Activated naive CD8-positive, alpha-beta T cell (primary cell): ENCODE measurements around the gene PANX2.
"Not testable (repeated sequence)": the region's sequence is repeated elsewhere in the genome, so short reads cannot be mapped to it uniquely, and the experiment has no call there.

Experiments used
- H3K27ac Mint-ChIP-seq: one replicate; pipeline ENCODE4 v1.8.0; 2021; ENCODE audit warnings: mixed read lengths
- H3K27me3 Mint-ChIP-seq: one replicate; pipeline ENCODE4 v1.8.0; 2021; ENCODE audit warnings: mixed read lengths
- H3K36me3 Mint-ChIP-seq: one replicate; pipeline ENCODE4 v1.8.0; 2021; ENCODE audit warnings: mixed read lengths
- H3K4me1 Mint-ChIP-seq: one replicate; pipeline ENCODE4 v1.8.0; 2021; ENCODE audit warnings: low read depth, mixed read lengths
- H3K4me3 Mint-ChIP-seq: one replicate; pipeline ENCODE4 v1.8.0; 2021; ENCODE audit warnings: mild to moderate bottlenecking, mixed read lengths
- H3K9me3 Mint-ChIP-seq: one replicate; pipeline ENCODE4 v1.8.0; 2021; ENCODE audit warnings: low read depth, mixed read lengths

PANX2 gene

GRCh38 chr22:50170453-50171318 lies at the start of gene PANX2:
PANX2 (plus strand) TSS chr22:50170731; CDS start chr22:50170731, 0 bp downstream.
- Mint-ChIP-seq H3K27ac (peak within 1 kb of the TSS; percentile 70), H3K4me1 (peaks cover 5% of the 10 kb centered on the region), H3K4me3 (peak within 1 kb of the TSS; percentile 79), H3K9me3 (no peaks in the 10 kb centered on the region), H3K36me3 (no peaks in the 10 kb centered on the region), H3K27me3 (peaks cover 7% of the 10 kb centered on the region)

GRCh38 chr22:50121202-50121740 lies 49.3 kb upstream of the PANX2 start:
- Mint-ChIP-seq H3K4me1 (no peaks in the 10 kb centered on the region), H3K27me3 (peaks cover 2% of the 10 kb centered on the region), H3K4me3 (no peak overlapping the region), H3K9me3 (peaks cover 16% of the 10 kb centered on the region), H3K27ac (no peak overlapping the region), H3K36me3 (peaks cover 8% of the 10 kb centered on the region)

GRCh38 chr22:50123119-50123518 lies 47.4 kb upstream of the PANX2 start:
- Mint-ChIP-seq H3K36me3 (peaks cover 8% of the 10 kb centered on the region), H3K9me3 (peaks cover 16% of the 10 kb centered on the region), H3K27me3 (peaks cover 2% of the 10 kb centered on the region), H3K4me3 (no peak overlapping the region), H3K4me1 (no peaks in the 10 kb centered on the region), H3K27ac (no peak overlapping the region)

- peaks cover 16% of the 10 kb centered on the region for H3K9me3 Mint-ChIP-seq
Measured at GRCh38 chr22:50125029-50125428, 45.5 kb upstream of the PANX2 start.

GRCh38 chr22:50129121-50129736 lies 41.3 kb upstream of the PANX2 start:
- H3K9me3 Mint-ChIP-seq, result peaks cover 3% of the 10 kb centered on the region
- H3K27me3 Mint-ChIP-seq, result peaks cover 12% of the 10 kb centered on the region
- peaks cover under 1% of the 10 kb centered on the region for H3K36me3 Mint-ChIP-seq
- no peak overlapping the region for H3K27ac Mint-ChIP-seq
- H3K4me3 Mint-ChIP-seq, result no peak overlapping the region
- no peaks in the 10 kb centered on the region for H3K4me1 Mint-ChIP-seq

More at GRCh38 chr22:50125029-50125428, 45.5 kb upstream of the PANX2 start:
- no peaks in the 10 kb centered on the region for H3K4me1 Mint-ChIP-seq
- H3K4me3 Mint-ChIP-seq, result no peak overlapping the region
- peaks cover 2% of the 10 kb centered on the region for H3K27me3 Mint-ChIP-seq
- no peak overlapping the region for H3K27ac Mint-ChIP-seq
- peaks cover 8% of the 10 kb centered on the region for H3K36me3 Mint-ChIP-seq

GRCh38 chr22:50131894-50132293 lies 38.6 kb upstream of the PANX2 start:
- no peaks in the 10 kb centered on the region for H3K36me3 Mint-ChIP-seq
- no peak overlapping the region for H3K4me3 Mint-ChIP-seq
- H3K27ac Mint-ChIP-seq, result no peak overlapping the region
- H3K27me3 Mint-ChIP-seq, result peaks cover 17% of the 10 kb centered on the region
- no peaks in the 10 kb centered on the region for H3K4me1 Mint-ChIP-seq
- H3K9me3 Mint-ChIP-seq, result no peaks in the 10 kb centered on the region

GRCh38 chr22:50134481-50134880 lies 36.0 kb upstream of the PANX2 start:
- H3K27me3 Mint-ChIP-seq, result peaks cover 22% of the 10 kb centered on the region
- no peak overlapping the region for H3K27ac Mint-ChIP-seq
- no peaks in the 10 kb centered on the region for H3K9me3 Mint-ChIP-seq
- H3K4me3 Mint-ChIP-seq, result no peak overlapping the region
- no peaks in the 10 kb centered on the region for H3K4me1 Mint-ChIP-seq
- no peaks in the 10 kb centered on the region for H3K36me3 Mint-ChIP-seq

GRCh38 chr22:50136581-50137015 lies 33.9 kb upstream of the PANX2 start:
- no peaks in the 10 kb centered on the region for H3K9me3 Mint-ChIP-seq

GRCh38 chr22:50137277-50137676 lies 33.3 kb upstream of the PANX2 start:
- H3K4me3 Mint-ChIP-seq, H3K9me3 Mint-ChIP-seq, H3K27ac Mint-ChIP-seq, H3K4me1 Mint-ChIP-seq, H3K36me3 Mint-ChIP-seq: not testable (repeated sequence)
- peaks cover 13% of the 10 kb centered on the region for H3K27me3 Mint-ChIP-seq

More at GRCh38 chr22:50136581-50137015, 33.9 kb upstream of the PANX2 start:
- Mint-ChIP-seq H3K27ac (no peak overlapping the region), H3K27me3 (peaks cover 15% of the 10 kb centered on the region), H3K4me3 (no peak overlapping the region), H3K4me1 (no peaks in the 10 kb centered on the region), H3K36me3 (no peaks in the 10 kb centered on the region)

GRCh38 chr22:50138041-50138440 lies 32.5 kb upstream of the PANX2 start:
- Mint-ChIP-seq H3K9me3 (no peaks in the 10 kb centered on the region), H3K4me3 (no peak overlapping the region), H3K27ac (no peak overlapping the region), H3K4me1 (no peaks in the 10 kb centered on the region), H3K27me3 (peaks cover 13% of the 10 kb centered on the region), H3K36me3 (no peaks in the 10 kb centered on the region)

- H3K27me3 Mint-ChIP-seq, result peaks cover 13% of the 10 kb centered on the region
- H3K4me3 Mint-ChIP-seq, result no peak overlapping the region
- H3K9me3 Mint-ChIP-seq, result no peaks in the 10 kb centered on the region
- no peaks in the 10 kb centered on the region for H3K36me3 Mint-ChIP-seq
- H3K4me1 Mint-ChIP-seq, result no peaks in the 10 kb centered on the region
- no peak overlapping the region for H3K27ac Mint-ChIP-seq
Measured at GRCh38 chr22:50138988-50139387, 31.5 kb upstream of the PANX2 start.

GRCh38 chr22:50139843-50140415 lies 30.6 kb upstream of the PANX2 start:
- Mint-ChIP-seq H3K36me3 (no peaks in the 10 kb centered on the region), H3K27ac (no peak overlapping the region), H3K4me3 (no peak overlapping the region), H3K9me3 (no peaks in the 10 kb centered on the region), H3K27me3 (peaks cover 12% of the 10 kb centered on the region), H3K4me1 (no peaks in the 10 kb centered on the region)

GRCh38 chr22:50140615-50141014 lies 29.9 kb upstream of the PANX2 start:
- no peaks in the 10 kb centered on the region for H3K4me1 Mint-ChIP-seq
- no peak overlapping the region for H3K4me3 Mint-ChIP-seq
- no peaks in the 10 kb centered on the region for H3K9me3 Mint-ChIP-seq
- no peaks in the 10 kb centered on the region for H3K36me3 Mint-ChIP-seq
- H3K27me3 Mint-ChIP-seq, result peaks cover 12% of the 10 kb centered on the region
- no peak overlapping the region for H3K27ac Mint-ChIP-seq

GRCh38 chr22:50141462-50141861 lies 29.1 kb upstream of the PANX2 start:
- peaks cover 6% of the 10 kb centered on the region for H3K27me3 Mint-ChIP-seq
- H3K9me3 Mint-ChIP-seq, result no peaks in the 10 kb centered on the region
- no peaks in the 10 kb centered on the region for H3K4me1 Mint-ChIP-seq
- no peaks in the 10 kb centered on the region for H3K36me3 Mint-ChIP-seq
- no peak overlapping the region for H3K4me3 Mint-ChIP-seq
- H3K27ac Mint-ChIP-seq, result no peak overlapping the region

GRCh38 chr22:50141891-50142363 lies 28.6 kb upstream of the PANX2 start:
- H3K27ac Mint-ChIP-seq, result no peak overlapping the region
- H3K4me1 Mint-ChIP-seq, result no peaks in the 10 kb centered on the region

More at GRCh38 chr22:50141891-50142363, 28.6 kb upstream of the PANX2 start:
- Mint-ChIP-seq H3K9me3 (no peaks in the 10 kb centered on the region), H3K36me3 (no peaks in the 10 kb centered on the region), H3K4me3 (no peak overlapping the region), H3K27me3 (peaks cover 6% of the 10 kb centered on the region)
